Measurements from ENCODE around the gene HEYL.

Gene HEYL

GRCh38 chr1:39639305-39640130 lies at the start of gene HEYL:
Gene HEYL, minus strand, starts transcription at chr1:39639643. Its CDS starts 18 bp downstream, at chr1:39639625.
- TF ChIP-seq MAX (IDR thresholded peaks at IDR 0.05; ENCODE audit: low read depth, low read length) = no peak
- TF ChIP-seq CTCF (IDR thresholded peaks at IDR 0.05; ENCODE audit: low read depth, low read length) = peak; percentile 23
- peak; percentile 57 for DNase-seq (ENCODE audit: low read depth)
- no peak within 1 kb of the TSS for H3K4me3 ChIP-seq (ENCODE audit: low read depth, low read length)

DNA sequence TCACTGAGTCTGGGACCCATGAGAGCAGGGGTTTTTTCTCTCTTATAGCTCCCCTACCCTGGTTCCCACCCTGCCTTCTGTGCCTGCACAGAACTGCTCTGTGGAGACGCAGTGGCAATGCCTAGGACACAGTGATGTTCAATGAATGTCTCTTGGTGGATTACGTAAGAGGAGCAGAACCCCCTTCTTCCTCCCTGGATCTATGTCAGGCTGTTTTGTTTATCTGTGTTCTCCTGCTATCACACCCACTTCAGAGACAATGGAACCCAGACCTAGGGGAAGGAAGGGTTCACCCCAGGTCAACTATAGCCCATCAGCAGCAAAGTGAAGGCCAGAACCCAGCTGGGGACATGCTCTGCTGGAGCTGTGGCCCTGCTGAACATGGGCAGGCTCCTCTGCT lies 49.8 kb upstream of the HEYL start:
- no peak overlapping the region for H3K4me3 ChIP-seq (ENCODE audit: low read depth, low read length)
- DNase-seq (ENCODE audit: low read depth) = peak; percentile 16
- no peak for TF ChIP-seq MYC (IDR thresholded peaks at IDR 0.05; ENCODE audit: low read depth, low read length)
- TF ChIP-seq MAX (IDR thresholded peaks at IDR 0.05; ENCODE audit: low read depth, low read length) = no peak
- no peak for TF ChIP-seq CTCF (IDR thresholded peaks at IDR 0.05; ENCODE audit: low read depth, low read length)
- no peak for TF ChIP-seq POLR2A (IDR thresholded peaks at IDR 0.05; ENCODE audit: extremely low read depth, insufficient read length)

GRCh38 chr1:39688706-39689105 lies 49.3 kb upstream of the HEYL start:
- no peak for DNase-seq (ENCODE audit: low read depth)
- no peak overlapping the region for H3K4me3 ChIP-seq (ENCODE audit: low read depth, low read length)
- no peak for TF ChIP-seq POLR2A (IDR thresholded peaks at IDR 0.05; ENCODE audit: extremely low read depth, insufficient read length)
- no peak for TF ChIP-seq CTCF (IDR thresholded peaks at IDR 0.05; ENCODE audit: low read depth, low read length)
- TF ChIP-seq MYC (IDR thresholded peaks at IDR 0.05; ENCODE audit: low read depth, low read length) = no peak
- no peak for TF ChIP-seq MAX (IDR thresholded peaks at IDR 0.05; ENCODE audit: low read depth, low read length)

DNA sequence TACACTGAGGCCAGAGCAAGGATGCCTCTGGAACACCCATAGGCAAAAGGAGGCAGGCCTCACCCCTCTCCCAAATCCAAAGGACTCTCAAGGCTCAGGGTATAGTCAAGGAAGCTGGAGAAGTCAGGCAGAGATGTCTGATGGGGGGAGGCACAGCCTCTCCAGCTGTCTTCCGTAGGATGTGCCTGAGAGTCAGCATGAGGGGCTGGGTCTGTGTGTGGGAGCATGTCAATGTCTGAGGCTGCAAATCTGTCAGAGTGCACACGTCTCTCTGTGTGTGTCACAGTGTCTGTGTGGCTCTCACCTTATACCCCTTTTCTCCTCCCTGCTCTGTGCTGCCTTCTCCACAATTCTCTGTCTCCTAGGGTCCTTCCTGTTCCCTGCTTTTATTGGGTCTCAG lies 47.8 kb upstream of the HEYL start:
- no peak for DNase-seq (ENCODE audit: low read depth)
- no peak for TF ChIP-seq CTCF (IDR thresholded peaks at IDR 0.05; ENCODE audit: low read depth, low read length)
- no peak for TF ChIP-seq MYC (IDR thresholded peaks at IDR 0.05; ENCODE audit: low read depth, low read length)
- TF ChIP-seq POLR2A (IDR thresholded peaks at IDR 0.05; ENCODE audit: extremely low read depth, insufficient read length) = no peak
- TF ChIP-seq MAX (IDR thresholded peaks at IDR 0.05; ENCODE audit: low read depth, low read length) = no peak
- no peak overlapping the region for H3K4me3 ChIP-seq (ENCODE audit: low read depth, low read length)

- DNase-seq (ENCODE audit: low read depth) = no peak
- no peak overlapping the region for H3K4me3 ChIP-seq (ENCODE audit: low read depth, low read length)
- TF ChIP-seq POLR2A (IDR thresholded peaks at IDR 0.05; ENCODE audit: extremely low read depth, insufficient read length) (no peak), CTCF (IDR thresholded peaks at IDR 0.05; ENCODE audit: low read depth, low read length) (no peak), MAX (IDR thresholded peaks at IDR 0.05; ENCODE audit: low read depth, low read length) (no peak), MYC (IDR thresholded peaks at IDR 0.05; ENCODE audit: low read depth, low read length) (no peak)
These were observed 45.6 kb upstream of the HEYL start for GRCh38 chr1:39685071-39685470.

All from NB4 (cell line).